ENCODE measurements around the gene PTPRM.

Gene PTPRM

GRCh38 chr18:8286303-8286702, 719.2 kb downstream of the PTPRM start:
- no peak for ATAC-seq
- TF ChIP-seq ZNF565 (CRISPR knock-in tag; conservative IDR thresholded peaks at IDR 0.05; ENCODE audit: low read depth), result no peak
- no peak for TF ChIP-seq TSHZ2 (CRISPR knock-in tag; IDR thresholded peaks at IDR 0.05)
- TF ChIP-seq SNAI2 (CRISPR knock-in tag; IDR thresholded peaks at IDR 0.05), result no peak
- no peak for TF ChIP-seq GLIS3 (CRISPR knock-in tag; IDR thresholded peaks at IDR 0.05)
- no peak for TF ChIP-seq ZFP3 (CRISPR knock-in tag; IDR thresholded peaks at IDR 0.05)
- no peak for TF ChIP-seq TOX (CRISPR knock-in tag; IDR thresholded peaks at IDR 0.05; ENCODE audit: borderline replicate concordance)
- no peak for TF ChIP-seq ESRRG (CRISPR knock-in tag; IDR thresholded peaks at IDR 0.05)
- TF ChIP-seq ZNF8 (CRISPR knock-in tag; IDR thresholded peaks at IDR 0.05), result no peak
- no peak for TF ChIP-seq ZNF70 (CRISPR knock-in tag; IDR thresholded peaks at IDR 0.05)
- no peak for TF ChIP-seq BACH2 (CRISPR knock-in tag; IDR thresholded peaks at IDR 0.05; ENCODE audit: borderline replicate concordance)
- no peak for TF ChIP-seq PATZ1 (CRISPR knock-in tag; IDR thresholded peaks at IDR 0.05; ENCODE audit: borderline replicate concordance)

GRCh38 chr18:8287196-8287885, 720.2 kb downstream of the PTPRM start:
- no peak for ATAC-seq

GRCh38 chr18:8288472-8289195, 721.5 kb downstream of the PTPRM start:
- ATAC-seq, result no peak
- TF ChIP-seq TCF4 (CRISPR knock-in tag; IDR thresholded peaks at IDR 0.05; ENCODE audit: borderline replicate concordance) (no peak), ISL1 (CRISPR knock-in tag; IDR thresholded peaks at IDR 0.05) (no peak), TOX (CRISPR knock-in tag; IDR thresholded peaks at IDR 0.05; ENCODE audit: borderline replicate concordance) (no peak), TSHZ2 (CRISPR knock-in tag; IDR thresholded peaks at IDR 0.05) (no peak), OSR1 (CRISPR knock-in tag; IDR thresholded peaks at IDR 0.05) (no peak), ZFP3 (CRISPR knock-in tag; IDR thresholded peaks at IDR 0.05) (no peak), ZNF8 (CRISPR knock-in tag; IDR thresholded peaks at IDR 0.05) (no peak), PATZ1 (CRISPR knock-in tag; IDR thresholded peaks at IDR 0.05; ENCODE audit: borderline replicate concordance) (no peak), ESRRG (CRISPR knock-in tag; IDR thresholded peaks at IDR 0.05) (no peak), CSDC2 (CRISPR knock-in tag; IDR thresholded peaks at IDR 0.05) (no peak)

More at GRCh38 chr18:8287196-8287885, 720.2 kb downstream of the PTPRM start:
- TF ChIP-seq ESRRG (CRISPR knock-in tag; IDR thresholded peaks at IDR 0.05), result no peak
- TF ChIP-seq ISL1 (CRISPR knock-in tag; IDR thresholded peaks at IDR 0.05), result no peak
- no peak for TF ChIP-seq ZNF70 (CRISPR knock-in tag; IDR thresholded peaks at IDR 0.05)
- no peak for TF ChIP-seq BACH2 (CRISPR knock-in tag; IDR thresholded peaks at IDR 0.05; ENCODE audit: borderline replicate concordance)
- no peak for TF ChIP-seq PPARA (CRISPR knock-in tag; IDR thresholded peaks at IDR 0.05; ENCODE audit: borderline replicate concordance)
- no peak for TF ChIP-seq CREB5 (CRISPR knock-in tag; IDR thresholded peaks at IDR 0.05; ENCODE audit: low read depth)
- TF ChIP-seq TOX (CRISPR knock-in tag; IDR thresholded peaks at IDR 0.05; ENCODE audit: borderline replicate concordance), result no peak
- no peak for TF ChIP-seq SNAI2 (CRISPR knock-in tag; IDR thresholded peaks at IDR 0.05)
- no peak for TF ChIP-seq OSR1 (CRISPR knock-in tag; IDR thresholded peaks at IDR 0.05)
- no peak for TF ChIP-seq ZC3H10 (CRISPR knock-in tag; IDR thresholded peaks at IDR 0.05)
- TF ChIP-seq ARNTL (CRISPR knock-in tag; IDR thresholded peaks at IDR 0.05; ENCODE audit: borderline replicate concordance, low read depth), result no peak
- TF ChIP-seq RARB (CRISPR knock-in tag; IDR thresholded peaks at IDR 0.05), result no peak
- no peak for TF ChIP-seq CSDC2 (CRISPR knock-in tag; IDR thresholded peaks at IDR 0.05)
- TF ChIP-seq PATZ1 (CRISPR knock-in tag; IDR thresholded peaks at IDR 0.05; ENCODE audit: borderline replicate concordance), result no peak

All from SK-N-SH treated with all-trans-retinoic acid at 6 μM for 48 hours (cell line).